Calu3 (cell line): ENCODE data around the gene TMEM101. TPM values are rescaled to one million over a fixed set of nuclear protein-coding genes. Genes with fewer than 3 reads are reported as not detected.

Experiments
- BruUV-seq: library from RNA; stranded (reverse); fragments of 400-500 nt; replicated peaks from 2 replicates; lab custom pipeline; 2021; lab: Mats Ljungman, UMichigan
- CTCF ChIA-PET: fragments of 300-600 bp; sonication (Branson Sonifier 250); formaldehyde crosslinking; loops from one replicate; lab custom pipeline; 2022; ENCODE audit warnings: antibody characterized with exemption; lab: Charles Lee
- DNase-seq: peaks from one replicate; pipeline ENCODE4 v3.0.0; 2022
- H3K27ac Mint-ChIP-seq: one replicate; pipeline ENCODE4 v1.8.0; 2022; ENCODE audit warnings: mixed read lengths; ENCODE audit not compliant: unreplicated experiment
- H3K27me3 Mint-ChIP-seq: one replicate; pipeline ENCODE4 v1.8.0; 2022; ENCODE audit warnings: mixed read lengths; ENCODE audit not compliant: unreplicated experiment
- H3K36me3 Mint-ChIP-seq: one replicate; pipeline ENCODE4 v1.8.0; 2022; ENCODE audit warnings: mild to moderate bottlenecking, moderate library complexity, mixed read lengths; ENCODE audit not compliant: insufficient read depth, unreplicated experiment
- H3K4me1 Mint-ChIP-seq: one replicate; pipeline ENCODE4 v1.8.0; 2022; ENCODE audit warnings: mild to moderate bottlenecking, low read depth, mixed read lengths; ENCODE audit not compliant: unreplicated experiment
- H3K4me3 Mint-ChIP-seq: one replicate; pipeline ENCODE4 v1.8.0; 2022; ENCODE audit warnings: mild to moderate bottlenecking, low read depth, moderate library complexity, mixed read lengths; ENCODE audit not compliant: unreplicated experiment
- H3K9me3 Mint-ChIP-seq: one replicate; pipeline ENCODE4 v1.8.0; 2022; ENCODE audit warnings: low read depth, mixed read lengths; ENCODE audit not compliant: unreplicated experiment
- CTCF ChIP-seq: fragments of 200-600 bp; IDR thresholded peaks from one replicate; pipeline ENCODE4 v1.8.0; 2022; ENCODE audit warnings: antibody characterized with exemption; ENCODE audit not compliant: unreplicated experiment
- intact Hi-C: fragments of 100-400 bp; cut with micrococcal nuclease; formaldehyde crosslinking; loops from one replicate; pipeline ENCODE4 v1.10.0; 2022; ENCODE audit not compliant: unreplicated experiment
- total RNA-seq: library from RNA; stranded (reverse); gene quantifications from 2 replicates; pipeline ENCODE4 v1.2.3, GENCODE V29; 2022

TMEM101 gene
- total RNA-seq, 1 experiment from 2014 or later: 43.8 TPM

GRCh38 chr17:44029736-44030135 lies 15.0 kb upstream of the TMEM101 start:
- no peaks in the 10 kb centered on the region for H3K4me1 Mint-ChIP-seq
- intact Hi-C loops: no loop called here
- H3K9me3 Mint-ChIP-seq: no peaks in the 10 kb centered on the region
- no peak for DNase-seq
- no peak overlapping the region for H3K27ac Mint-ChIP-seq
- H3K36me3 Mint-ChIP-seq: peaks cover 52% of the 10 kb centered on the region
- no TSS peak for BruUV-seq
- CTCF ChIA-PET: interaction anchor here (0.6 kb wide), 1 partner anchor 17 kb away, joined by 3 read pairs; no protein-coding TSS in a partner anchor
- H3K4me3 Mint-ChIP-seq: no peak overlapping the region
- no peaks in the 10 kb centered on the region for H3K27me3 Mint-ChIP-seq
- TF ChIP-seq CTCF: no peak

GRCh38 chr17:44024853-44025252 lies 10.1 kb upstream of the TMEM101 start:
- Mint-ChIP-seq H3K4me3 (no peak overlapping the region), H3K27me3 (no peaks in the 10 kb centered on the region), H3K36me3 (peaks cover 50% of the 10 kb centered on the region), H3K27ac (no peak overlapping the region), H3K4me1 (no peaks in the 10 kb centered on the region), H3K9me3 (no peaks in the 10 kb centered on the region)
- no peak for TF ChIP-seq CTCF
- no peak for DNase-seq
- CTCF ChIA-PET: no interaction called here
- intact Hi-C loops: no loop called here
- BruUV-seq: no TSS peak

GRCh38 chr17:44024271-44024663 lies 9.5 kb upstream of the TMEM101 start:
- Mint-ChIP-seq H3K9me3 (no peaks in the 10 kb centered on the region), H3K27ac (no peak overlapping the region), H3K27me3 (no peaks in the 10 kb centered on the region), H3K4me1 (no peaks in the 10 kb centered on the region), H3K4me3 (no peak overlapping the region), H3K36me3 (peaks cover 49% of the 10 kb centered on the region)
- no peak for DNase-seq
- no TSS peak for BruUV-seq
- intact Hi-C loops: no loop called here
- no peak for TF ChIP-seq CTCF
- CTCF ChIA-PET: no interaction called here

GRCh38 chr17:44023545-44024270 lies 8.9 kb upstream of the TMEM101 start:
- CTCF ChIA-PET: interaction anchor here (0.6 kb wide), 1 partner anchor 18 kb away, joined by 3 read pairs; no protein-coding TSS in a partner anchor
- Mint-ChIP-seq H3K27me3 (no peaks in the 10 kb centered on the region), H3K9me3 (no peaks in the 10 kb centered on the region), H3K27ac (no peak overlapping the region), H3K4me3 (no peak overlapping the region), H3K4me1 (no peaks in the 10 kb centered on the region), H3K36me3 (peaks cover 44% of the 10 kb centered on the region)
- no TSS peak for BruUV-seq
- no peak for DNase-seq
- intact Hi-C loops: no loop called here
- TF ChIP-seq CTCF: no peak
